Activated CD8-positive, alpha-beta T cell treated with anti-CD3 and anti-CD28 coated beads for 36 hours (primary cell): ENCODE measurements around the gene MRPL43. TPM values are rescaled to one million over a fixed set of nuclear protein-coding genes. Genes with fewer than 3 reads are reported as not detected.

Experiments
- ATAC-seq: fragments of 200-7000 bp; cut with Tn5 transposase; one replicate; pipeline ENCODE4 v1.10.0; 2021; ENCODE audit warnings: mild to moderate bottlenecking, moderate library complexity
- CTCF ChIA-PET: fragments of 350-600 bp; sonication (Branson Sonifier 250); formaldehyde crosslinking; loops from one replicate; lab custom pipeline; 2021; ENCODE audit warnings: antibody characterized with exemption; lab: Charles Lee
- POLR2A ChIA-PET: fragments of 350-600 bp; sonication (Branson Sonifier 250); formaldehyde crosslinking; loops from one replicate; lab custom pipeline; 2021; ENCODE audit warnings: antibody characterized with exemption; lab: Charles Lee
- DNase-seq: peaks from one replicate; pipeline ENCODE4 v3.0.0-alpha.2; 2020
- H3K27ac Mint-ChIP-seq: one replicate; pipeline ENCODE4 v1.8.0; 2021; ENCODE audit warnings: mild to moderate bottlenecking, mixed read lengths
- H3K27me3 Mint-ChIP-seq: one replicate; pipeline ENCODE4 v1.8.0; 2021; ENCODE audit warnings: mixed read lengths
- H3K36me3 Mint-ChIP-seq: one replicate; pipeline ENCODE4 v1.8.0; 2021; ENCODE audit warnings: low read depth, mixed read lengths
- H3K4me1 Mint-ChIP-seq: one replicate; pipeline ENCODE4 v1.8.0; 2021; ENCODE audit warnings: low read depth, mixed read lengths
- H3K4me3 Mint-ChIP-seq: one replicate; pipeline ENCODE4 v1.8.0; 2021; ENCODE audit warnings: mild to moderate bottlenecking, moderate library complexity, mixed read lengths
- H3K9me3 Mint-ChIP-seq: one replicate; pipeline ENCODE4 v1.8.0; 2021; ENCODE audit warnings: mixed read lengths
- CTCF ChIP-seq: fragments of 200-600 bp; IDR thresholded peaks from one replicate; pipeline ENCODE4 v1.8.0; 2022; ENCODE audit warnings: antibody characterized with exemption, mild to moderate bottlenecking
- intact Hi-C: fragments of 100-400 bp; cut with micrococcal nuclease; formaldehyde crosslinking; loops from one replicate; pipeline ENCODE4 v1.10.0; 2022
- total RNA-seq, 2 experiments: library from RNA; stranded (reverse); gene quantifications; one replicate each; pipeline ENCODE4 v1.2.3, GENCODE V29; 2021

The MRPL43 gene
- total RNA-seq, 2 experiments from 2014 or later, result 46.0 to 50.9 TPM

DNA sequence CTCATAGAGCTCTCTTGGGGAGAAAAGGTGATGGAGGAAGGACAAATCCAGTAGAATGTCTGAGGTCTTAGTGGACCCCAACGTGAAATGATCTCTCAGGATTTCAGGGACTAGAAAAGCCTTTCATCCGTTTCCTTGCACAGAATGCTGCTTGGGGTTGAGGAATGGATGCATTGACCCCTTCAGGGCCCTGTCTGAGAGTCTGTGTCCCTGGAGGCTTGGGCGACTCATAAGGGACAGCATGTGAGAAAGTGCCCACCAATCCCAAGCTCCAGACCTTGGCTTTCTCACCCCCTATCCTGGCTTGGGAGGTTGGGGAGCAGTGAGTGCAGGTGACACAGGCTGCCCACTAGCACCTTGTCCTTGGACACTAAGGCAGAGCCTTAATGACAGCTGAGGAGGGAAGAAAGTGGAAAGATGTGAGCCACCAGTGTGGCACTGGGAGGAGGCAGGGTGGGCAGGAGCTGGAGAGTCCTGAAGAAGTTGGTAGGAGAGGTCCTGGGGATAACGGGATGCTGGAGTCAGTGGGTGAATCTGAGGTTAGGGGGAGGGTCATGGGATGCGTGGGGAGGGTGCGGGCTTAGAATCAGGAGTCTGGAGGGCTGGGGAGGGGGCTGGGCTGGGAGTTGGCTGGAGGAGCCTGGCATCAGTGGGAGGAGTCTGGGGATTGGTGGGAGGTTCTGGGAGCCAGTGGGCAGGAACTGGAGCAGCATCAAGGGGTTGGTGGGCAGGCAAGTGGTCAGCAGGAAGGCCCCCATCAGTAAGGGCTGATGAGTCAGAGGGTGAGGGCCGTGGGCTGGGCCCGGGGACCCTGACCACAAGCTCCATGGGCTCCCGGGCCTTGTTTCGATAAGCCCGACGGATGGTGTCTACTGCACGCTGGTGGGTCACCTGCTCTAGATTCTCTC lies 20.9 kb upstream of the MRPL43 start:
- ATAC-seq, result no peak
- POLR2A ChIA-PET, result interaction anchor here (0.5 kb wide), 1 partner anchor 644 kb away, joined by 3 read pairs; no protein-coding TSS in a partner anchor
- H3K9me3 Mint-ChIP-seq, result no peaks in the 10 kb centered on the region
- intact Hi-C loops, result no loop called here
- H3K4me1 Mint-ChIP-seq, result peaks cover 7% of the 10 kb centered on the region
- no peaks in the 10 kb centered on the region for H3K36me3 Mint-ChIP-seq
- no peak overlapping the region for H3K27ac Mint-ChIP-seq
- no peak overlapping the region for H3K4me3 Mint-ChIP-seq
- no peaks in the 10 kb centered on the region for H3K27me3 Mint-ChIP-seq
- no peak for DNase-seq
- CTCF ChIA-PET, result interaction anchor here (0.6 to 12.8 kb wide), 9 partner anchors 9 to 264 kb away, joined by 3 to 178 read pairs (median 4); partner anchors contain the start of gene LZTS2
- no peak for TF ChIP-seq CTCF

GRCh38 chr10:101007099-101007711 lies 19.9 kb upstream of the MRPL43 start:
- Mint-ChIP-seq H3K27ac (no peak overlapping the region), H3K9me3 (no peaks in the 10 kb centered on the region), H3K4me1 (no peaks in the 10 kb centered on the region), H3K4me3 (no peak overlapping the region), H3K27me3 (no peaks in the 10 kb centered on the region), H3K36me3 (no peaks in the 10 kb centered on the region)
- ChIA-PET POLR2A (interaction anchor here (1.1 kb wide), 1 partner anchor 19 kb away, joined by 3 read pairs; no protein-coding TSS in a partner anchor), CTCF (interaction anchor here (0.6 to 12.8 kb wide), 6 partner anchors 8 to 263 kb away, joined by 3 to 178 read pairs (median 4); partner anchors contain the start of gene LZTS2)
- ATAC-seq, result no peak
- intact Hi-C loops, result no loop called here
- DNase-seq, result no peak
- no peak for TF ChIP-seq CTCF

DNA sequence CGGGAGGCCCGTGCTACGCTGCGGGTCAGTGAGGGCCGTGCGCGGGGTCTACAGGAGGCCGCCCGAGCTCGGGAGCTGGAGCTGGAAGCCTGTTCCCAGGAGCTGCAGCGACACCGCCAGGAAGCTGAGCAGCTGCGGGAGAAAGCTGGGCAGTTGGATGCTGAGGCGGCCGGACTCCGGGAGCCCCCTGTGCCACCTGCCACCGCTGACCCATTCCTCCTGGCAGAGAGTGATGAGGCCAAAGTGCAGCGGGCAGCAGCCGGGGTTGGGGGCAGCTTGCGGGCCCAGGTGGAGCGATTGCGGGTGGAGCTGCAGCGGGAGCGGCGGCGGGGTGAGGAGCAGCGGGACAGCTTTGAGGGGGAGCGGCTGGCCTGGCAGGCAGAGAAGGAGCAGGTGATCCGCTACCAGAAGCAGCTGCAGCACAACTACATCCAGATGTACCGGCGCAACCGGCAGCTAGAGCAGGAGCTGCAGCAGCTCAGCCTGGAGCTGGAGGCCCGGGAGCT lies 19.3 kb upstream of the MRPL43 start:
- no peaks in the 10 kb centered on the region for H3K36me3 Mint-ChIP-seq
- TF ChIP-seq CTCF, result no peak
- no peaks in the 10 kb centered on the region for H3K4me1 Mint-ChIP-seq
- ATAC-seq (no peak), DNase-seq (no peak)
- CTCF ChIA-PET, result interaction anchor here (1.8 to 12.8 kb wide), 3 partner anchors 8 to 10 kb away, joined by 6 to 178 read pairs (median 6); no protein-coding TSS in a partner anchor
- POLR2A ChIA-PET, result interaction anchor here (1.1 kb wide), 1 partner anchor 18 kb away, joined by 3 read pairs; no protein-coding TSS in a partner anchor
- H3K9me3 Mint-ChIP-seq, result no peaks in the 10 kb centered on the region
- H3K27me3 Mint-ChIP-seq, result no peaks in the 10 kb centered on the region
- H3K4me3 Mint-ChIP-seq, result no peak overlapping the region
- intact Hi-C loops, result no loop called here
- no peak overlapping the region for H3K27ac Mint-ChIP-seq

DNA sequence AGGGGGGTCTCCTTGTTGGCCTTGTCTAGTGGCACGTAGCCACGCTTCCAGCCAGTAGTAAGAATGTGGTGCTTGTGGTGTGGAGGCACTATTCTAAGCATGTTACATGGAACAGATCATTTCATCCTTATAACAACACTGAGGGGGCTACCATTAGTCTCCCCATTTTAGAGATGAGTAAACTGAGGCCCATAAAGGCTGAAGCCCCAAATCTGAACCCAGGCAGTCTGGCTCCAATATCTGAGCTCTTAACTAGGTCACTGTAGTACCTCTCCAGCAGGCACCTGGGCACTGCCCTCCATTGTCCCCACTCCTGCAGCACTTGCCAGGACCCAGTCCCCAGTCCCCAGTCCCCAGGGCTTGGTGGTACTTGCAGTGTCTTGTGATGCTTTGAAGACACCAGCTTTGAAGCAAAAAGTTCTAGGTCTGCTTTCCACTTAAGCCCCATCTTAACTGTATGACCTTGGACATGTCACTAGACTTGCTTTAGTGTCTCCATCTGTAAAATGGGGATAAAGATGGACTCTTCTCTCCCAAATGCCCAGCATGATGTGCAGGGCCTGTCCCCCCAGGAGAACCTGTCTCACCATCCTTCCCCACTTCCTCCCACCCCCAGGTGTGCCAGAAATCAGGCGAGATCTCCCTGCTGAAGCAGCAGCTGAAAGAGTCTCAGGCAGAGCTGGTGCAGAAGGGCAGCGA lies 18.7 kb upstream of the MRPL43 start:
- no peak for TF ChIP-seq CTCF
- ChIA-PET CTCF (interaction anchor here (1.8 to 12.8 kb wide), 4 partner anchors 8 to 45 kb away, joined by 6 to 178 read pairs (median 8); no protein-coding TSS in a partner anchor), POLR2A (interaction anchor here (1.1 kb wide), 1 partner anchor 18 kb away, joined by 3 read pairs; no protein-coding TSS in a partner anchor)
- H3K4me1 Mint-ChIP-seq, result peaks cover 1% of the 10 kb centered on the region
- H3K4me3 Mint-ChIP-seq, result no peak overlapping the region
- H3K27ac Mint-ChIP-seq, result no peak overlapping the region
- intact Hi-C loops, result no loop called here
- no peak for ATAC-seq
- no peaks in the 10 kb centered on the region for H3K9me3 Mint-ChIP-seq
- DNase-seq, result no peak
- no peaks in the 10 kb centered on the region for H3K27me3 Mint-ChIP-seq
- no peaks in the 10 kb centered on the region for H3K36me3 Mint-ChIP-seq
